Breast epithelium (tissue), 4 donors: ENCODE results near the gene RAP2B. TPM values are rescaled to one million over a fixed set of nuclear protein-coding genes. Genes with fewer than 3 reads are reported as not detected.

ENCODE experiments used
- DNase-seq, 2 donors: peaks; one replicate each; pipeline ENCODE4 v3.0.0-alpha.2; 2019; ENCODE audit warnings: low spot score in 2 of 2
- H3K27ac ChIP-seq, 2 donors: fragments of 200-600 bp; sonication (generic) in 1 of 2; one replicate each; pipeline ENCODE4 v1.5.1; 2016 to 2019; ENCODE audit warnings: mild to moderate bottlenecking in 1 of 2
- H3K27me3 ChIP-seq, 2 donors: fragments of 200-600 bp; sonication (generic) in 1 of 2; one replicate each; pipeline versions ENCODE4 v1.5.1 to v1.6.0; 2017 to 2019; ENCODE audit warnings: control low read depth in 1 of 2, mild to moderate bottlenecking in 1 of 2
- H3K36me3 ChIP-seq: fragments of 200-600 bp; one replicate; pipeline ENCODE4 v1.5.1; 2019
- H3K4me1 ChIP-seq, 2 donors: fragments of 200-600 bp; sonication (generic); one replicate each; pipeline ENCODE4 v1.5.1; 2016 to 2019; ENCODE audit warnings: control low read depth in 1 of 2
- H3K4me3 ChIP-seq, 3 donors: fragments of 200-600 bp; sonication (generic); 1 replicate in 2 of 3; 2 replicates in 1 of 3; pipeline ENCODE4 v1.5.1; 2016 to 2019; ENCODE audit warnings: mild to moderate bottlenecking in 3 of 3, moderate library complexity in 2 of 3
- H3K9me3 ChIP-seq, 2 donors: fragments of 200-600 bp; sonication (generic) in 1 of 2; one replicate each; pipeline ENCODE4 v1.5.1; 2016 to 2019; ENCODE audit warnings: control low read depth in 1 of 2
- CTCF ChIP-seq, 3 donors: fragments of 450-650 bp; IDR thresholded peaks; one replicate each; pipeline ENCODE4 v1.5.1; 2016 to 2017; ENCODE audit warnings: antibody characterized with exemption in 3 of 3, mild to moderate bottlenecking in 3 of 3, moderate library complexity in 3 of 3
- POLR2A ChIP-seq: fragments of 450-650 bp; IDR thresholded peaks from one replicate; pipeline ENCODE4 v1.6.1; 2016; ENCODE audit warnings: antibody characterized with exemption, mild to moderate bottlenecking, moderate library complexity
- POLR2AphosphoS5 ChIP-seq, 3 donors: sonication (generic); formaldehyde crosslinking; IDR thresholded peaks; one replicate each; pipeline ENCODE4 v1.6.1; 2017; ENCODE audit warnings: antibody characterized with exemption in 3 of 3
- intact Hi-C: fragments of 100-400 bp; cut with DNase I; formaldehyde crosslinking; loops from one replicate; pipeline ENCODE4 v1.15.1; 2023; ENCODE audit warnings: low total_unique reads
- total RNA-seq, 3 donors: library from RNA; depleted of rRNA; stranded (reverse); fragments of >200 nt; gene quantifications; one replicate each; pipeline ENCODE4 v1.1.0, GENCODE V29; 2016

The RAP2B gene
- total RNA-seq, 3 donors from 2014 or later = 6.6 to 21.0 (median 13.5) TPM

GRCh38 chr3:153158189-153158588, 3.8 kb upstream of the RAP2B start:
- intact Hi-C loops = no loop called here
- Histone ChIP-seq H3K4me3 (no peak overlapping the region), H3K27me3 (no peaks in the 10 kb centered on the region), H3K9me3 (no peaks in the 10 kb centered on the region), H3K4me1 (no peaks in the 10 kb centered on the region), H3K36me3 (no peaks in the 10 kb centered on the region), H3K27ac (no peak overlapping the region)
- no peak for DNase-seq
- TF ChIP-seq CTCF (IDR thresholded peaks at IDR 0.05) = no peak

DNA sequence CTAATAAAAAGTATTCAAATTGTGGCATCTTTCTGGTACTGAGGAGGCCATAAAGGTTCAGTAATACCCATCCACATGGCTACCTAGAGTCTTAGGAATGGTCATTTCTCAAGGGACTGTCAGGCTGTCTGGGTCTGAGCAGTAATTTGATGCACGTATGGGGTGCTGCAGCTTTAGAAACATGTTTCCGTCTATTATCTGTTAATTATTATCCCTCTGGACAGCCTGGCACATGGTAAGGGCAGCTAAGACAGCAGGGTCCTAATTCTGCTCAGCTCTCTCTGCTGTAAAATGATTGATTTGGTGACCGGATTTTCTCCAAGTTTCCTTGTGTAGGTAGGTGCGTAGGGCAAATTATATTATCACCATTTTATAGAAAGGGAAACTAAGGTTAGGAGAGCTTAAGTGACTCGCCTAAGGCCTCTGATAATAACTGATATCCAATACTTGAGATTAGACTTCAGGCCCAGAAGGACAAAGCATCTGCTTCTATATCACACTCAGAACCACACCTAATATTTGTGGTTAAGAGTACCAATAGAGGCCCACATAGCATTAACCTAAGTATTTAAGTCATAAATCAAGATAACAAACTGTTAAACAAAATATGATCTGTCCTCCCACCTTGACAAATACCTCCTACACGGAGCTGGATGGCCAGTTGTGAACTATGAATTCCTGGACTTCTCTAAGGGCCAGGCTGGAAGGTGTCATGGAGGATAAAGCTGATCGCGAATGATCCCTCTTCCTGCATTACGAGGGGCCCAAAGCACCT, 2.9 kb upstream of the RAP2B start:
- no peaks in the 10 kb centered on the region for H3K4me1 ChIP-seq
- H3K36me3 ChIP-seq = no peaks in the 10 kb centered on the region
- H3K27ac ChIP-seq = peak overlapping the region; percentile 95
- no peak for DNase-seq
- H3K27me3 ChIP-seq = no peaks in the 10 kb centered on the region
- TF ChIP-seq POLR2AphosphoS5 (IDR thresholded peaks at IDR 0.05) = no peak
- no peak for TF ChIP-seq POLR2A
- TF ChIP-seq CTCF (IDR thresholded peaks at IDR 0.05) = no peak
- intact Hi-C loops = no loop called here
- H3K9me3 ChIP-seq = no peaks in the 10 kb centered on the region
- H3K4me3 ChIP-seq = no peak overlapping the region

GRCh38 chr3:153159771-153160397, 2.1 kb upstream of the RAP2B start:
- Histone ChIP-seq H3K36me3 (no peaks in the 10 kb centered on the region), H3K27ac (peak overlapping the region; percentile 95), H3K27me3 (no peaks in the 10 kb centered on the region), H3K9me3 (no peaks in the 10 kb centered on the region), H3K4me3 (peak overlapping the region; percentile 68 to 98 (median 91)), H3K4me1 (peaks cover 0 to 2% of the 10 kb centered on the region in 2 donors)
- intact Hi-C loops = no loop called here
- DNase-seq = no peak
- TF ChIP-seq CTCF (IDR thresholded peaks at IDR 0.05) (no peak), POLR2AphosphoS5 (IDR thresholded peaks at IDR 0.05) (no peak), POLR2A (no peak)

- Histone ChIP-seq H3K27me3 (no peaks in the 10 kb centered on the region), H3K9me3 (no peaks in the 10 kb centered on the region), H3K4me3 (peak overlapping the region; percentile 68 to 98 (median 91)), H3K36me3 (no peaks in the 10 kb centered on the region), H3K4me1 (peaks cover 0 to 6% of the 10 kb centered on the region in 2 donors), H3K27ac (peak overlapping the region; percentile 95)
- TF ChIP-seq POLR2A = no peak
- TF ChIP-seq CTCF (IDR thresholded peaks at IDR 0.05) = peak in 1 of 3 donors; percentile 11
- peak in 2 of 3 donors; percentile 36 to 66 for TF ChIP-seq POLR2AphosphoS5 (IDR thresholded peaks at IDR 0.05)
- intact Hi-C loops = no loop called here
- peak; percentile 78 to 87 for DNase-seq
Observed at GRCh38 chr3:153160451-153161137, 1.4 kb upstream of the RAP2B start.
